DOHH2 (cell line): Measurements from ENCODE around the gene PPT2.

ENCODE experiments used
- H3F3A ChIP-seq: fragments of 200-600 bp; sonication (generic), shearing (Covaris generic); 2 replicates; pipeline ENCODE4 v1.6.0; 2016; ENCODE audit warnings: antibody characterized with exemption, mild to moderate bottlenecking; ENCODE audit not compliant: control insufficient read depth, insufficient read depth
- H3K27ac ChIP-seq: fragments of 200-600 bp; sonication (generic); 2 replicates; pipeline ENCODE4 v1.5.1; 2014; ENCODE audit warnings: low read depth, mild to moderate bottlenecking, low read length, moderate library complexity
- H3K27me3 ChIP-seq: fragments of 200-600 bp; sonication (generic); 2 replicates; pipeline ENCODE4 v1.6.1; 2014; ENCODE audit warnings: mild to moderate bottlenecking, low read length, mixed read lengths; ENCODE audit not compliant: control insufficient read depth
- H3K36me3 ChIP-seq: fragments of 200-600 bp; sonication (generic); 2 replicates; pipeline ENCODE4 v1.6.1; 2014; ENCODE audit warnings: mild to moderate bottlenecking, low read length, moderate library complexity, mixed read lengths; ENCODE audit not compliant: control insufficient read depth
- H3K4me1 ChIP-seq: fragments of 200-600 bp; sonication (generic); 2 replicates; pipeline ENCODE4 v1.6.1; 2014; ENCODE audit warnings: mild to moderate bottlenecking, low read length, mixed read lengths; ENCODE audit not compliant: control insufficient read depth
- H3K4me2 ChIP-seq: fragments of 200-600 bp; sonication (generic); 2 replicates; pipeline ENCODE4 v1.6.0; 2014; ENCODE audit warnings: mild to moderate bottlenecking, low read length, moderate library complexity
- H3K4me3 ChIP-seq: fragments of 200-600 bp; sonication (generic); 2 replicates; pipeline ENCODE4 v1.5.1; 2014; ENCODE audit warnings: mild to moderate bottlenecking, low read length, mixed read lengths
- H3K79me2 ChIP-seq: fragments of 200-600 bp; sonication (generic); 2 replicates; pipeline ENCODE4 v1.6.1; 2014; ENCODE audit warnings: mild to moderate bottlenecking, low read length, mixed read lengths; ENCODE audit not compliant: control insufficient read depth
- H3K9me2 ChIP-seq: fragments of 200-600 bp; sonication (generic); replicated peaks from 2 replicates; pipeline ENCODE4 v1.6.1; 2014; ENCODE audit warnings: mild to moderate bottlenecking, low read length, mixed read lengths; ENCODE audit not compliant: control insufficient read depth
- H3K9me3 ChIP-seq: fragments of 200-600 bp; sonication (generic); 2 replicates; pipeline ENCODE4 v1.6.1; 2014; ENCODE audit warnings: antibody characterized with exemption, low read length, mixed read lengths; ENCODE audit not compliant: control insufficient read depth, insufficient read depth
- H4K20me1 ChIP-seq: fragments of 200-600 bp; sonication (generic); 2 replicates; pipeline ENCODE4 v1.6.0; 2014; ENCODE audit warnings: low read depth, mild to moderate bottlenecking, antibody characterized with exemption, low read length, moderate library complexity; ENCODE audit not compliant: control insufficient read depth, insufficient read depth
- EZH2phosphoT487 ChIP-seq: fragments of 200-600 bp; sonication (generic); IDR thresholded peaks from 2 replicates; pipeline ENCODE4 v1.6.1; 2017; ENCODE audit warnings: borderline replicate concordance, mild to moderate bottlenecking, antibody characterized with exemption, low read length, moderate library complexity, mixed read lengths
- TF ChIP-seq, protein P1 (sequence below): fragments of 200-600 bp; sonication (generic); IDR thresholded peaks from one replicate; pipeline ENCODE4 v1.5.1; 2014; ENCODE audit warnings: antibody characterized with exemption, mild to moderate bottlenecking, low read depth, low read length; ENCODE audit not compliant: poor library complexity, severe bottlenecking

PPT2 gene

DNA sequence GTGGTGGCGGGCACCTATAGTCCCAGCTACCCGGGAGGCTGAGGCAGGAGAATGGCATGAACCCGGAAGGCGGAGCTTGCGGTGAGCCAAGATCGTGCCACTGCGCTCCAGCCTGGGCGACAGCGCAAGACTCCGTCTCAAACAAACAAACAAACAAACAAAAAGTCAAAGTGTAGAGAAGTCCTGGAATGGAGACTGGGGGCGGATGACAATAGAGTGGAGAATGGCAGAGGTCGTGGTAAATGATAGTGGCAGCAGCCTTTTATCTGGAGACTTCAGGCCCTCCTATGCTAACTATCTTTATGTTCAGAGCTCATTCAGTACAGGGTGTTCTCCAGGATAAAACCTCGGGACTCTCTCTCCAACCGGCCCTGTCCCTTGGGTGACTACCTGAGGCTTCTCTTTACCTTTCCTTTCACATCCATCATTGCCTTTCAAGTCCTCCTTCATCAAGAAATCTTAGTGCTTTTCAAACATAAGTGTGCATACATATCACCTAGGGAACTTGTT lies 22.4 kb upstream of the PPT2 start:
- Histone ChIP-seq H3K9me2 (no peaks in the 10 kb centered on the region), H3K27ac (no peak overlapping the region), H3F3A (0 out of 2 replicates have a peak, but pooled peaks cover 3% of the 10 kb centered on the region), H3K36me3 (peaks cover 18% of the 10 kb centered on the region), H4K20me1 (0 out of 2 replicates have a peak, but pooled peaks cover 3% of the 10 kb centered on the region), H3K4me3 (no peak overlapping the region), H3K9me3 (no peaks in the 10 kb centered on the region), H3K4me2 (no peak overlapping the region), H3K27me3 (peaks cover 8% of the 10 kb centered on the region; the same call in 1 of the 2 replicates), H3K4me1 (peaks cover 25% of the 10 kb centered on the region), H3K79me2 (peaks cover 31% of the 10 kb centered on the region)
- TF ChIP-seq, protein P1, sequence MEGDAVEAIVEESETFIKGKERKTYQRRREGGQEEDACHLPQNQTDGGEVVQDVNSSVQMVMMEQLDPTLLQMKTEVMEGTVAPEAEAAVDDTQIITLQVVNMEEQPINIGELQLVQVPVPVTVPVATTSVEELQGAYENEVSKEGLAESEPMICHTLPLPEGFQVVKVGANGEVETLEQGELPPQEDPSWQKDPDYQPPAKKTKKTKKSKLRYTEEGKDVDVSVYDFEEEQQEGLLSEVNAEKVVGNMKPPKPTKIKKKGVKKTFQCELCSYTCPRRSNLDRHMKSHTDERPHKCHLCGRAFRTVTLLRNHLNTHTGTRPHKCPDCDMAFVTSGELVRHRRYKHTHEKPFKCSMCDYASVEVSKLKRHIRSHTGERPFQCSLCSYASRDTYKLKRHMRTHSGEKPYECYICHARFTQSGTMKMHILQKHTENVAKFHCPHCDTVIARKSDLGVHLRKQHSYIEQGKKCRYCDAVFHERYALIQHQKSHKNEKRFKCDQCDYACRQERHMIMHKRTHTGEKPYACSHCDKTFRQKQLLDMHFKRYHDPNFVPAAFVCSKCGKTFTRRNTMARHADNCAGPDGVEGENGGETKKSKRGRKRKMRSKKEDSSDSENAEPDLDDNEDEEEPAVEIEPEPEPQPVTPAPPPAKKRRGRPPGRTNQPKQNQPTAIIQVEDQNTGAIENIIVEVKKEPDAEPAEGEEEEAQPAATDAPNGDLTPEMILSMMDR, result no peak
- no peak for TF ChIP-seq EZH2phosphoT487

- H3K4me3 ChIP-seq, result no peak overlapping the region
- no peak overlapping the region for H3K4me2 ChIP-seq
- H3K79me2 ChIP-seq, result peaks cover 25% of the 10 kb centered on the region
- H3K27me3 ChIP-seq, result peaks cover 8% of the 10 kb centered on the region; the same call in 1 of the 2 replicates
- H3F3A ChIP-seq, result 0 out of 2 replicates have a peak, but pooled peaks cover 3% of the 10 kb centered on the region
- H3K27ac ChIP-seq, result no peak overlapping the region
- peaks cover 12% of the 10 kb centered on the region for H3K36me3 ChIP-seq
- no peak for TF ChIP-seq EZH2phosphoT487
- TF ChIP-seq, protein P1, result no peak
- H3K9me2 ChIP-seq, result no peaks in the 10 kb centered on the region
- no peaks in the 10 kb centered on the region for H3K9me3 ChIP-seq
- no peaks in the 10 kb centered on the region for H4K20me1 ChIP-seq
- H3K4me1 ChIP-seq, result peaks cover 19% of the 10 kb centered on the region
Measured at GRCh38 chr6:32132110-32132509, 21.8 kb upstream of the PPT2 start.

DNA sequence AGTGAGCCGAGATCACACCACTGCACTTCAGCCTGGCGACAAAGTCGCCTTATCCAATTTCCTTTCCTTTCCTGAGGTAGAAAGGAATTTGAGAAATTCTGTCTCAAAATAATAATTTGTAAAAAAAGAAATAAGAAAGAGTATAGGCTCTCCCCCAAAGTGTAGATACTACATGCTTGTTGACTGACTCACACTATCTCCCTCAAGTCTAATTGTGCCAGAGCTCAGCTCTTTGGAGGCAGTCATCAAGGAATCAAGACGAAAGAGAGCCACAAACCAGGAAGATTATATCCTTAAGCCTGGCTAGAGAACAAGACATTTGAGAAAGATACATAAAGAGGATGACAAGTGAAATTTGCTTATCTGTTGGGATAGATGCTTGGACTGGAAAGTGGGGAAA lies 20.2 kb upstream of the PPT2 start:
- H3K9me2 ChIP-seq, result no peaks in the 10 kb centered on the region
- no peak overlapping the region for H3K27ac ChIP-seq
- H3K79me2 ChIP-seq, result peaks cover 11% of the 10 kb centered on the region
- H3K9me3 ChIP-seq, result no peaks in the 10 kb centered on the region
- no peak overlapping the region for H3K4me3 ChIP-seq
- H3F3A ChIP-seq, result 0 out of 2 replicates have a peak, but pooled peaks cover 3% of the 10 kb centered on the region
- peaks cover 2% of the 10 kb centered on the region for H3K36me3 ChIP-seq
- peaks cover 11% of the 10 kb centered on the region for H3K4me1 ChIP-seq
- no peaks in the 10 kb centered on the region for H4K20me1 ChIP-seq
- TF ChIP-seq, protein P1, result no peak
- TF ChIP-seq EZH2phosphoT487, result no peak
- no peak overlapping the region for H3K4me2 ChIP-seq
- peaks cover 8% of the 10 kb centered on the region; the same call in 1 of the 2 replicates for H3K27me3 ChIP-seq
